ENCODE results near the gene GJC2. TPM values are rescaled to one million over a fixed set of nuclear protein-coding genes. Genes with fewer than 3 reads are reported as not detected.

GJC2 gene
- total and polyA plus RNA-seq, 4 donors, result 1.5 to 6.7 (median 2.6) TPM

- Histone ChIP-seq H3K9ac (ENCODE audit: insufficient read depth in 1 of 2, low read length in 2 of 2) (no peak overlapping the region), H3K4me1 (ENCODE audit: control insufficient read depth in 5 of 5, insufficient read depth in 5 of 5, low read length in 5 of 5) (peaks cover 0 to 19% (median 5%) of the 10 kb centered on the region in 5 donors), H3K4me3 (no peak overlapping the region), H3K27me3 (ENCODE audit: control insufficient read depth in 3 of 3, insufficient read depth in 3 of 3, low read length in 2 of 3) (no peaks in the 10 kb centered on the region), H3K9me3 (ENCODE audit: control insufficient read depth in 4 of 4, insufficient read depth in 3 of 4, low read length in 3 of 4) (no peaks in the 10 kb centered on the region), H3K27ac (ENCODE audit: low read depth in 1 of 2, low read length in 1 of 2) (no peak overlapping the region), H3K36me3 (ENCODE audit: control insufficient read depth in 4 of 4, insufficient read depth in 4 of 4, low read length in 4 of 4) (peaks cover 0 to 7% (median 0%) of the 10 kb centered on the region in 4 donors)
- ATAC-seq (ENCODE audit: insufficient read depth, low FRiP score), result no peak
- TF ChIP-seq CTCF (IDR thresholded peaks at IDR 0.05; ENCODE audit: control extremely low read depth, extremely low read depth), result no peak
- no peak for DNase-seq
- 69 to 85% methylated on average over 2 of the region's 2 CpGs for WGBS, 2 donors
These were observed 19.6 kb downstream of the GJC2 start for GRCh38 chr1:228169345-228169744.

- ATAC-seq (ENCODE audit: insufficient read depth, low FRiP score), result no peak
- DNase-seq, result no peak
- 87 to 90% methylated on average over 7 of the region's 7 CpGs for WGBS, 2 donors
These were observed 20.9 kb downstream of the GJC2 start for GRCh38 chr1:228170666-228171065.

GRCh38 chr1:228171221-228171891, 21.6 kb downstream of the GJC2 start:
- ATAC-seq (ENCODE audit: insufficient read depth, low FRiP score), result no peak
- Histone ChIP-seq H3K9ac (ENCODE audit: insufficient read depth in 1 of 2, low read length in 2 of 2) (no peak overlapping the region), H3K27me3 (ENCODE audit: control insufficient read depth in 3 of 3, insufficient read depth in 3 of 3, low read length in 2 of 3) (no peaks in the 10 kb centered on the region), H3K4me1 (ENCODE audit: control insufficient read depth in 5 of 5, insufficient read depth in 5 of 5, low read length in 5 of 5) (peaks cover 0 to 12% (median 5%) of the 10 kb centered on the region in 5 donors), H3K4me3 (no peak overlapping the region), H3K27ac (ENCODE audit: low read depth in 1 of 2, low read length in 1 of 2) (no peak overlapping the region), H3K36me3 (ENCODE audit: control insufficient read depth in 4 of 4, insufficient read depth in 4 of 4, low read length in 4 of 4) (peaks cover 0 to 16% (median 10%) of the 10 kb centered on the region in 4 donors), H3K9me3 (ENCODE audit: control insufficient read depth in 4 of 4, insufficient read depth in 3 of 4, low read length in 3 of 4) (no peaks in the 10 kb centered on the region)
- DNase-seq, result no peak
- WGBS, 2 donors, result 81 to 82% methylated on average over 10 of the region's 10 CpGs
- TF ChIP-seq CTCF (IDR thresholded peaks at IDR 0.05; ENCODE audit: control extremely low read depth, extremely low read depth), result no peak

More at GRCh38 chr1:228170666-228171065, 20.9 kb downstream of the GJC2 start:
- H3K9ac ChIP-seq (ENCODE audit: insufficient read depth in 1 of 2, low read length in 2 of 2), result no peak overlapping the region
- H3K9me3 ChIP-seq (ENCODE audit: control insufficient read depth in 4 of 4, insufficient read depth in 3 of 4, low read length in 3 of 4), result no peaks in the 10 kb centered on the region
- peaks cover 0 to 15% (median 6%) of the 10 kb centered on the region in 4 donors for H3K36me3 ChIP-seq (ENCODE audit: control insufficient read depth in 4 of 4, insufficient read depth in 4 of 4, low read length in 4 of 4)
- no peak overlapping the region for H3K4me3 ChIP-seq
- TF ChIP-seq CTCF (IDR thresholded peaks at IDR 0.05; ENCODE audit: control extremely low read depth, extremely low read depth), result no peak
- no peak overlapping the region for H3K27ac ChIP-seq (ENCODE audit: low read depth in 1 of 2, low read length in 1 of 2)
- H3K4me1 ChIP-seq (ENCODE audit: control insufficient read depth in 5 of 5, insufficient read depth in 5 of 5, low read length in 5 of 5), result peaks cover 0 to 12% (median 5%) of the 10 kb centered on the region in 5 donors
- H3K27me3 ChIP-seq (ENCODE audit: control insufficient read depth in 3 of 3, insufficient read depth in 3 of 3, low read length in 2 of 3), result no peaks in the 10 kb centered on the region

Data from lung (tissue), 12 donors.